Measurements from ENCODE around the gene FSD2. TPM values are rescaled to one million over a fixed set of nuclear protein-coding genes. Genes with fewer than 3 reads are reported as not detected.
"Not testable (repeated sequence)": the region's sequence is repeated elsewhere in the genome, so short reads cannot be mapped to it uniquely, and the experiment has no call there.

The FSD2 gene
- total RNA-seq, 1 donor from 2014 or later = not detected

- DNase-seq (ENCODE audit: low spot score in 2 of 2) (peak; percentile 71 to 83), FAIRE-seq (no peak)
Observed at GRCh38 chr15:82749951-82750830, 55.7 kb downstream of the FSD2 start.

DNA sequence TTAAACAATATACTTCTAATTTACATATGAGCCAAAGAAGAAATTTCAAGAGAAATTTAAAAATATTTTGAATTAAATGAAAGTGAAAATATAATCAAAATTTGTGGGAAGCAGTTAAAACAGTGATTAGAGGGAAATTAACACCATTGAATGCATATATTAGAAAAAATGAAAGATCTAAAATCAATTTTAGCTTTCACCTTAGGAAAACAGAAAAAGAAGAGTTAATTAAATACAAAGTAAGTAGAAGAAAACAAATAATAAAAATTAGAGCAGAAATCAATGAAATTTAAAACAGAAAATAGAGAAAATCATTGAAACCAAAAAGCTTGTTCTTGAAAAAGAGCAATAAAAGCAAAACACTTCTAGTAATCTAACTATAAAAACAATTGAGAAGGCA lies 57.6 kb downstream of the FSD2 start:
- no peak for DNase-seq (ENCODE audit: low spot score in 2 of 2)

DNA sequence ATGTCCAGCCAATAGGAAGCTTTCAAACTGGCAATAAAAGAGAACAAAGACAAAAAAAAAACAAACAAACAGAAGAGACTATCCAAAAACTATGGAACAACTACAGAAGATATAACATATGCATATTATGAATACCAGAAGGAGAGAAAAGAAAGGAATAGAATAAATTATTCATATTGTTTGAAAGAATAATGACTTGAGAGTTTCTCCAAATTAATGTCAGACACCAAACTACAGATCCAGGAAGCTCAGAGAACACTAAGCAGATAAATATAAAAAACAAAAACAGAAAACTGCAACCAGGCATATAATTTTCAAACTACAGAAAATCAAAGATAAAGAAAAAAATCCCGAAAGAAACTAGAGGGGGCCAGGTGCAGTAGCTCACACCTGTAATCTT lies 62.1 kb downstream of the FSD2 start:
- FAIRE-seq = no peak

More for the DNA sequence above, 57.6 kb downstream of the FSD2 start:
- FAIRE-seq = no peak

GRCh38 chr15:82742134-82742533 lies 63.7 kb downstream of the FSD2 start:
- no peak for DNase-seq (ENCODE audit: low spot score in 2 of 2)
- FAIRE-seq = no peak

More for the DNA sequence above, 62.1 kb downstream of the FSD2 start:
- no peak for DNase-seq (ENCODE audit: low spot score in 2 of 2)

GRCh38 chr15:82739086-82739485 lies 66.8 kb downstream of the FSD2 start:
- FAIRE-seq = no peak
- no peak for DNase-seq (ENCODE audit: low spot score in 2 of 2)

DNA sequence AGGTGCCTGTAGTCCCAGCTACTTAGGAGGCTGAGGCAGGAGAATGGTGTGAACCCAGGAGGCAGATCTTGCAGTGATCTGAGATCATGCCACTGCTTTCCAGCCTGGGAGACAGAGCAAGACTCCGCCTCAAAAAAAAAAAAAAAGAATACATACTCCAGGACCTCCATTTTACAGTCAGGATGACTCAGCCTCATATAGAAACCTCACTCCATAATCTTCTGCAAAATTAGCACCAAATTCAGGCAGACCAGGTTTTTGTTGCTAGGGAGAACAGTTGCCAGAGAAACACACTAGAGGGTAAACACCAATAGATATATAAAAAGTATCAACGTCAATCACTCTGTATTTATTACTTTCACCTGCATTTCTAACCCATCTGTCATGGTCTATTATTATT lies 67.9 kb downstream of the FSD2 start:
- DNase-seq (ENCODE audit: low spot score in 2 of 2) (no peak), FAIRE-seq (no peak)

DNA sequence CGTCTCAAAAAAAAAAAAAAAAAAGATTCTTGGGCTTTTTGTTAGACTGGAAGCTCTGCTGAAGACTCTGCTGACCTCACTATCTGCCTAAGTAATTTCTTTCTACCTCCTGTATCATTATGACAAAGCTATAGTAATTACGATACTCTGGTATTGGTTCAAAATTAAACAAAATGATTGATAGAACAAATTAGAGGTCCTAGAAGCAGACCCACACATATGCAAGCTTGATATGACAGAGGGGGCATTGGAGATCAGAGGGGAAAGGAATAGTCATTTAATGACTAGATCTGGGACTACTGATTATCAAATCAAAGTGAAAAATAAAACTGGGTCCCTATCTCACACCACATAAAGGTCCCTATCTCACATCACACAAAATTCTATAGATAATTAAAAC lies 74.3 kb downstream of the FSD2 start:
- DNase-seq (ENCODE audit: low spot score in 2 of 2) (no peak), FAIRE-seq (no peak)

DNA sequence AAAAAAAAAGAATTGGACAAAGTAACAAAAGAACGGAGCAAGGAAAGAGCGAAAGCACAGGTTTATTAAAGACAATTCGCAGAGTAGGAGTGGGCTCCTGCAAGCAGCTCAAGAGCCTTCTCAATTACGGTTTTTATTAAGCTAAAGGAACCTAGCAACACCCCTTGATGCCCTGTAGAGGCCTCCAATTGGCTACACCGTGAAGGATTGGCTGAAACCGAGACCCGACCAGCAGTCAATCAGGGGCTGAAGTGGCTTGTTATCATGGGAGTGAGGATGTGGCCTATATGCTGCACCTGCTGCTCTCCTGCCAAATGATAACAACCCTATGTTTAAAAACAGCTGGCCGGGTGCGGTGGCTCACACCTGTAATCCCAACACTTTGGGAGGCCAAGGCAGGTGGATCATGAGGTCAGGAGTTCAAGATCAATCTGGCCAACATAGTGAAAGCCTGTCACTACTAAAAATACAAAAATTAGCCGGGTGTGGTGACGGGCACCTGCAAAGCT lies 75.8 kb downstream of the FSD2 start:
- no peak for DNase-seq (ENCODE audit: low spot score in 2 of 2)
- FAIRE-seq = no peak

DNA sequence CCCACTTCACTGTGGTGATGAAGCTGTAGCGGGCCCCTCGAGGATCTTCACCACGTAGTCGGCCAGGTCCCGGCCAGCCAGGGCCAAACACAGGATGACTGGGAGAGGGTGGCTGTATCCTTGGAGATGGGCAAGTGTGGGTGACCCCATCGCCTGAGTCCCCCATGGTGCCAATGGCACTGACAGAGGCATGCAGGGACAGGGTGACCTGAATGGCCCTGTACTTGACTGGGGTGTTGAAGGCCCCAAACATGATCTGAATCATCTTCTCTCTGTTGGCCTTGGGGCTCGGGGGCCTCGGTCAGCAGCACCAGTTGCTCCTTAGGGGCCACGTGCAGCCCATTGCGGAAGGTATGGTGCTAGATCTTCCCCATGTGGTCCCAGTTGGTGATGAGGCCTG lies 79.1 kb downstream of the FSD2 start:
- no peak for DNase-seq (ENCODE audit: low spot score in 2 of 2)
- no peak for FAIRE-seq

GRCh38 chr15:82715003-82715402 lies 90.9 kb downstream of the FSD2 start:
- no peak for DNase-seq (ENCODE audit: low spot score in 2 of 2)
- no peak for FAIRE-seq

GRCh38 chr15:82714016-82714415 lies 91.9 kb downstream of the FSD2 start:
- FAIRE-seq (no peak), DNase-seq (ENCODE audit: low spot score in 2 of 2) (no peak)

GRCh38 chr15:82712036-82712435 lies 93.8 kb downstream of the FSD2 start:
- FAIRE-seq (no peak), DNase-seq (ENCODE audit: low spot score in 2 of 2) (no peak)

DNA sequence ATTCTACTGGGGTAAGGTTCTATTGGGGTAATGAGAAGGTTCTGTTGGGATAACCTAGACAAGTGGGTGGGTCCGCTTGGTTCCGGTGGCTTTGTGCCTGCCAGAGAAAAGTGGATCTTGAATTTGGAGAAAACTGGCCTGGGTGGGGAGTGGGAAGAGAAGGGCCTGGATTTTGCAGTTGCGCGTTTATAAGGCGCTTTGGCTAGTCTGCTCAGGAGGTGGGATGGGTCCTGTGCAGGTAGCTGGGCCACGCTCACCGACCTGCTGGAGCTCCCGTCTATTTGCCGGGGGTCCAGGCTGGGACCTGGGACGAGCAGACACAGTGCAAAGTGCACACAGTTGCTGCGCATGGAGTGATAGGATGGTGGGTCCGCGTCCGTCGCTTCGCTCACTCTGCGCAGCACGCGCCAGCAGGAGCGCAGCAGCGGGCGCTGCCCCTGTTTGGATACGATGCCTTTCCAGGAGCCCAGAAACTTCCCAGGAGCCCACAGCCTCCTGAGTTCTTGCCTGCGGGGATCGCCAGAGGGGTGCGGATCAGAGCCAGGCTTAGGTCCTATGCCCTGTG lies 94.9 kb downstream of the FSD2 start:
- no peak for FAIRE-seq
- no peak for DNase-seq (ENCODE audit: low spot score in 2 of 2)

DNA sequence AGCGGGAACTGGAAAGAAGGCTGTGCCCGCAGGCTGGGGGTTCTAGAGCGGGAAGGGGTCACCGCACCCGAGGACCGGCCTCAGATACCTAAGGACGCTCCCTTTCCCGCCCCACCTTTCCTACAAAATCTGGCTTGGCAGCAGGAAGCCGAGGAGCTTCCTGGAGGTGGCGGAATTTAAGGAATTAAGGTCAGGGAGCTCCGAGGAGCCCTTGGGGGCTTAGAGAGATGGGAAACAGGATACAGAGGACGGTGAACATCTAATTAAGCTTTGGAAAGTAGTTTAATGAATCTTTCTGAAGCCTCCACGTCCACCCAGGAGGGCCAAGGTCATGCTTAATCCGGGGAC lies 95.7 kb downstream of the FSD2 start:
- no peak for DNase-seq (ENCODE audit: low spot score in 2 of 2)
- no peak for FAIRE-seq

DNA sequence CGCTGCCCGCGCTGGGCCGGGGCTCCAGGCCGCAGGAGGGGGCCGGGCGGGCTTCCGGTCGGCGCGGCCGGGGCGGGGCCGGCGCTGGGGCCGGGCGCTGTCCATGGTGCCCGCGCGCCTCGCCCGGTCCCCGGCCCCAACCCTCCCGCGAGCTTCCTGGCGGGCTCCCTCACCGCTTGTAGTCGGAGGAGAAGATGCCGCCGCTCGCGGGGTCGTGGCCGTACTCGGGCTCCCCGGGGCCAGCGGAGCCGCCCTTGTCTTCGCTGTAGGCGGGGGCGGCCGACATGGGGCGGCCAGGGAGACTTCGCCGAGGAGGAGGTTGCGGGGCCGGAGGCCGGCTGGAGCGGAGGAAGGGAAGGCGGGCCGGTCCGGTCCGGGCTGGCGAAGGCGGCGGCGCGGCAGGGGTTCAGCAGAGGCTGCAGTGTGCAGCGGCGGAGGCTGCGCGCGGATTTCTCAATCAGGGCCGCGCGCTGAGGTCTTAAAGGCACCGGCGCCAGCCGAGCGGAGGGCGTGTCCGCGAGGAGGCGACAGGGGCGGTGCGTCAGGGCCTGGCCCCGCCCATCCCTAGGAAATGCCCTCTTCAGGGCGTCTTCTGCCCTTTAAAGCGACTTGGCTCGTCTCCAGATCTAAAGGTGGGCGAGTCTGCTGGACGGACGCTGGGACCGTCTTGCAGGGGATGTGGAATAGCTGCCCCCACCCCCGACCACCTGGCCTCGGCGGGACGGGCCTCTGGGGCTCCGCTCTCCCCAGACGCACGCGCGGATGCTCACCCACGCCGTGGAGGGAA lies 96.3 kb downstream of the FSD2 start, which contains the start of gene AP3B2:
AP3B2 (minus strand) TSS at position 455 of the 787 bp plus-strand sequence; CDS start at position 286, 169 bp downstream.
- FAIRE-seq (no peak), DNase-seq (ENCODE audit: low spot score in 2 of 2) (peak; percentile 85 to 91)

DNA sequence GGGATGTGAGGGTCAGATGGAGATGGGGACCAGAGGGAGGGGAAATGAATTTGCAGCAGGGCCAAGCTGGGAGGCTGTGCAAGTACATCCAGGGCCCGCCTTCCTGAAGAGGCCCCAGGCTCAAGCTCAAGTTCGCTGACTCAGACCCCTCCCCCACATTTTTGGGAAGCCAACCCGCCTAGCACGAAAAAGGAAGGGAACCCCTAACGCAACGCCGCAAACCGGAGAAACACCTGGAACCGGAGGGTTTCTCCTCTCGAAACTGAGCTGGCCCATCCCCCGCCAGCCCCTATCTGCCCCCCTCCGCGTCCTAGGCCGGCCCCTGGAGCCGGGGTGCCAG lies 96.8 kb downstream of the FSD2 start:
- no peak for DNase-seq (ENCODE audit: low spot score in 2 of 2)

GRCh38 chr15:82705856-82706255 lies 100.0 kb downstream of the FSD2 start:
- not testable (repeated sequence) for DNase-seq (ENCODE audit: low spot score in 2 of 2); FAIRE-seq

More for the DNA sequence above, 96.8 kb downstream of the FSD2 start:
- no peak for FAIRE-seq
